ENCODE measurements around the gene PDE2A. TPM values are rescaled to one million over a fixed set of nuclear protein-coding genes. Genes with fewer than 3 reads are reported as not detected.

Gene PDE2A
- total and polyA plus RNA-seq, 2 donors (not counting 1 experiment from before 2014, with no cell fraction given): 0.88 to 2.9 TPM

DNA sequence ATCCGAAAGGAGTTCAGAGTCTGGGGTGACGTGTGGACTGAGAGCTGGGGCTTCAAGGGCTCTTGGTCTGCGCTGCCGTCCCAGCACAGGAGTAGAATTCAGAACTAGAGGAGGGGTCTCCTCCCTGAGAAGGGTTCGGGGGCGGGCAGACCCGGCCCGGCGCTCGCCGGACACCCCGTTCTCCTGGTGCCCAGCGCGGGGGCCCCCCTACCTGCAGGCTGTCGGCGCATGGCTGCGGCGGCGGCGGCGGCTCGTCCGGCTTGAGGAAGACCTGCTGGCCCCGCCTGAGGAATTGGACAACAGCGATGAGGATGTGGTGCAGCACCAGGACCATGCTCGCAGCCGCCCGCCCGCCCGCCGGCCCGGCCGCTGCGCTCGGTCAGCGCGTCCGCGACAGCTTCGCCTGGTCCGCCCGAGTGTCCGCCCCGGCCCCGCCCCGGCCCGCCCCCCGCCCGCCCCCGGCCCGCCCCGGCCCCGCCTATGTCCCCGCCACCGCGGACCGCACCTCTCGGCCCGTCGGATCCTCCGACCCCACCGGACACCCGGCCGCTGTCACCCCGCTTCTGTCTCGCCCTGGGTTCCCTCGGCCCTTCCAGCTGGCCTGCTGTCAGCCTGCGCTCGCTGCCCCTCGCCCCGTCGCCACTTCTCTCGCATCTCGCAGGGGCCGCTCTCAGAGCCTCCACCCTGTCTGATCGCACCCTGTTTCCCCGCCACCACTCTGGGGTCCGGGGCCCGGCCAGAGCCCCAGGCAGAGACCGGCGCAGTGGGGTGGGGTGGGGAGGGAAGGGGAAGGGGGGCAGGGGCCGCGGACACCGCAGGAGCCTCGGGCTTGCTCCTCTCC, 32.0 kb downstream of the PDE2A start:
- Histone ChIP-seq H2AFZ (ENCODE audit: insufficient read depth, low read depth, low read length, poor library complexity, severe bottlenecking) (peak overlapping the region; percentile 80), H3K79me2 (ENCODE audit: control insufficient read depth, insufficient read depth, low read length) (no peaks in the 10 kb centered on the region), H3K4me3 (ENCODE audit: control extremely low read depth in 1 of 5, extremely low read depth in 1 of 5, insufficient read depth in 1 of 5, low read depth in 2 of 5, low read length in 4 of 5) (peak overlapping the region in 4 of 5 experiments; percentile 27 to 54 (median 36)), H3K27me3 (replicated peaks in 1 of 4; ENCODE audit: control extremely low read depth in 1 of 4, control insufficient read depth in 3 of 4, insufficient read depth in 4 of 4, low read length in 3 of 4) (peaks cover 0 to 58% (median 22%) of the 10 kb centered on the region in 4 experiments), H3K9ac (ENCODE audit: low read length) (peak overlapping the region; percentile 53), H3K9me3 (ENCODE audit: control extremely low read depth in 1 of 3, control insufficient read depth in 2 of 3, insufficient read depth in 1 of 3, low read length in 2 of 3) (peaks cover 0 to 6% (median 0%) of the 10 kb centered on the region in 3 donors), H3K27ac (ENCODE audit: low read length in 2 of 2) (no peak overlapping the region), H3K4me1 (ENCODE audit: control insufficient read depth in 2 of 2, insufficient read depth in 2 of 2, low read length in 2 of 2) (peaks cover 13 to 16% of the 10 kb centered on the region in 2 donors), H3K4me2 (replicated peaks; ENCODE audit: low read depth, low read length, poor library complexity, severe bottlenecking) (peak overlapping the region; percentile 94), H4K20me1 (ENCODE audit: control insufficient read depth, insufficient read depth, low read length, poor library complexity, severe bottlenecking) (no peaks in the 10 kb centered on the region), H3K36me3 (replicated peaks in 1 of 2; ENCODE audit: control extremely low read depth in 1 of 2, control insufficient read depth in 1 of 2, extremely low read depth in 1 of 2, insufficient read depth in 2 of 2, low read length in 1 of 2) (no peaks in the 10 kb centered on the region)
- intact Hi-C loops (cut with micrococcal nuclease): no loop called here
- Mint-ChIP-seq H3K4me1 (peaks cover 4% of the 10 kb centered on the region), H3K27me3 (peaks cover 18% of the 10 kb centered on the region), H3K27ac (no peak overlapping the region), H3K4me3 (peak overlapping the region; percentile 79), H3K9me3 (ENCODE audit: insufficient read depth) (no peaks in the 10 kb centered on the region)
- 2% methylated on average over 66 of the region's 85 CpGs for WGBS (ENCODE audit: insufficient coverage)
- DNase-seq (peak; percentile 48), ATAC-seq (ENCODE audit: low read depth) (peak; percentile 26)
- TF ChIP-seq EZH2 (IDR thresholded peaks at IDR 0.05; ENCODE audit: borderline replicate concordance, insufficient read depth, low read depth, low read length, poor library complexity, severe bottlenecking): no peak
- TF ChIP-seq, protein P1, sequence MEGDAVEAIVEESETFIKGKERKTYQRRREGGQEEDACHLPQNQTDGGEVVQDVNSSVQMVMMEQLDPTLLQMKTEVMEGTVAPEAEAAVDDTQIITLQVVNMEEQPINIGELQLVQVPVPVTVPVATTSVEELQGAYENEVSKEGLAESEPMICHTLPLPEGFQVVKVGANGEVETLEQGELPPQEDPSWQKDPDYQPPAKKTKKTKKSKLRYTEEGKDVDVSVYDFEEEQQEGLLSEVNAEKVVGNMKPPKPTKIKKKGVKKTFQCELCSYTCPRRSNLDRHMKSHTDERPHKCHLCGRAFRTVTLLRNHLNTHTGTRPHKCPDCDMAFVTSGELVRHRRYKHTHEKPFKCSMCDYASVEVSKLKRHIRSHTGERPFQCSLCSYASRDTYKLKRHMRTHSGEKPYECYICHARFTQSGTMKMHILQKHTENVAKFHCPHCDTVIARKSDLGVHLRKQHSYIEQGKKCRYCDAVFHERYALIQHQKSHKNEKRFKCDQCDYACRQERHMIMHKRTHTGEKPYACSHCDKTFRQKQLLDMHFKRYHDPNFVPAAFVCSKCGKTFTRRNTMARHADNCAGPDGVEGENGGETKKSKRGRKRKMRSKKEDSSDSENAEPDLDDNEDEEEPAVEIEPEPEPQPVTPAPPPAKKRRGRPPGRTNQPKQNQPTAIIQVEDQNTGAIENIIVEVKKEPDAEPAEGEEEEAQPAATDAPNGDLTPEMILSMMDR (IDR thresholded peaks at IDR 0.05): no peak
- ChIA-PET POLR2A (no interaction called here), CTCF (interaction anchor here (1.0 to 9.6 kb wide), 6 partner anchors 20 to 1235 kb away, joined by 3 to 152 read pairs (median 4); no protein-coding TSS in a partner anchor)

DNA sequence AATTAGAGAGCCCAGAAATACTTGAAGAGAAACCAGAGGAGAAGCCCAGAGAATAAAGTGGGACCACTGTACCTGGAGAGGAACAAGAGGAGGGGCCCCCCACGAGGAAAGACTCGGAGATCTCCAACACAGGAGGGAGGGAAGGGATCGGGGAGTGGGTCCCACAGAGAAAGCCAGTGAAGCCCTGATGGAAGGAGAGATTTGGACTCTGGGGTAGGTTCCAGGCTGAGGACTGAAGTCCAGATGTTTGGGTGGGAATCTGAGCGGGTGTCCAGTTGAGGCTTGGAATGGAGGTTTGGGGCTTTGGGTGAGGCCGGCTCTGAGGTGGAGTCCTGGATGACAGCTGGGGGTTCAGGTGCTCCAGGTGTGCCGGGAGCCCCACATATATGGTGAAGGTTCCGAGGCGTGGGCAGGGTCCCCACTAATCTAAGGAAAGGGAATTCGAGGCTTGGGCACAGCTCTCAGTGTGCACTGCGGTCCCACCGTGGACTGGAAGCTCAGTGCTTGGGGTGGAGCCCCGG, 32.6 kb downstream of the PDE2A start:
- Mint-ChIP-seq H3K9me3 (ENCODE audit: insufficient read depth) (no peaks in the 10 kb centered on the region), H3K4me3 (no peak overlapping the region), H3K4me1 (peaks cover 4% of the 10 kb centered on the region), H3K27me3 (peaks cover 24% of the 10 kb centered on the region), H3K27ac (no peak overlapping the region)
- no peak overlapping the region for H3K9ac ChIP-seq (ENCODE audit: low read length)
- H3K4me2 ChIP-seq (replicated peaks; ENCODE audit: low read depth, low read length, poor library complexity, severe bottlenecking): peak overlapping the region; percentile 94
- H3K4me3 ChIP-seq (ENCODE audit: control extremely low read depth in 1 of 5, extremely low read depth in 1 of 5, insufficient read depth in 1 of 5, low read depth in 2 of 5, low read length in 4 of 5): no peak overlapping the region
- WGBS (ENCODE audit: insufficient coverage): 61% methylated on average over 12 of the region's 12 CpGs
- DNase-seq: no peak
- no peaks in the 10 kb centered on the region for H3K79me2 ChIP-seq (ENCODE audit: control insufficient read depth, insufficient read depth, low read length)
- TF ChIP-seq EZH2 (IDR thresholded peaks at IDR 0.05; ENCODE audit: borderline replicate concordance, insufficient read depth, low read depth, low read length, poor library complexity, severe bottlenecking): no peak
- TF ChIP-seq, protein P1 (IDR thresholded peaks at IDR 0.05): no peak
- CTCF ChIA-PET: interaction anchor here (1.0 to 9.6 kb wide), 2 partner anchors 54 to 1236 kb away, joined by 3 to 152 read pairs; no protein-coding TSS in a partner anchor
- no peak for ATAC-seq (ENCODE audit: low read depth)
- intact Hi-C loops (cut with micrococcal nuclease): no loop called here
- H4K20me1 ChIP-seq (ENCODE audit: control insufficient read depth, insufficient read depth, low read length, poor library complexity, severe bottlenecking): no peaks in the 10 kb centered on the region
- no peaks in the 10 kb centered on the region for H3K36me3 ChIP-seq (replicated peaks in 1 of 2; ENCODE audit: control extremely low read depth in 1 of 2, control insufficient read depth in 1 of 2, extremely low read depth in 1 of 2, insufficient read depth in 2 of 2, low read length in 1 of 2)
- POLR2A ChIA-PET: no interaction called here
- H3K27ac ChIP-seq (ENCODE audit: low read length in 2 of 2): no peak overlapping the region
- no peak overlapping the region for H2AFZ ChIP-seq (ENCODE audit: insufficient read depth, low read depth, low read length, poor library complexity, severe bottlenecking)
- peaks cover 0 to 61% (median 22%) of the 10 kb centered on the region in 4 experiments for H3K27me3 ChIP-seq (replicated peaks in 1 of 4; ENCODE audit: control extremely low read depth in 1 of 4, control insufficient read depth in 3 of 4, insufficient read depth in 4 of 4, low read length in 3 of 4)
- peaks cover 13 to 16% of the 10 kb centered on the region in 2 donors for H3K4me1 ChIP-seq (ENCODE audit: control insufficient read depth in 2 of 2, insufficient read depth in 2 of 2, low read length in 2 of 2)
- H3K9me3 ChIP-seq (ENCODE audit: control extremely low read depth in 1 of 3, control insufficient read depth in 2 of 3, insufficient read depth in 1 of 3, low read length in 2 of 3): peaks cover 0 to 6% (median 0%) of the 10 kb centered on the region in 3 donors

All from B cell (primary cell).